ENCODE results near the gene SERPIND1.
"Not testable (repeated sequence)": the region's sequence is repeated elsewhere in the genome, so short reads cannot be mapped to it uniquely, and the experiment has no call there.

SERPIND1 gene

DNA sequence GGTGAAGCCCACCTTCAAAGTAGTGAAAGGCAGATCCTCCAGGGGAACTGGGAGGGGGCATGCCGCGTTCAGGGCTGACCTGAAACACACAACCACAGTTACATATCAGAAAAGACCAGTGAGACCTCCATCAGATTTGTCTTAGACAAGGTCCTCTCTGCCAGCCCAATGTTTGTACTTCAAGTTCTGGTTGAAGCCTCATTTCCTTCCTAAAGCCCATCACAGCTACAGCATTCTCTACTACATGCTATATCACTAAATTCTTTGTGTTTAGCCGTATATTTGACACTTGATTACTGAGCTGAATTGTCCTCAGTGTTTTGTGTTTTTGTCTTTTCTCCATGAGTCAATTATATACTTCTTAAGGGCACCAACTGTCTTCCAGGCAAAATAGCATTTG is 44.6 kb downstream of the SERPIND1 start:
- no peak for DNase-seq

DNA sequence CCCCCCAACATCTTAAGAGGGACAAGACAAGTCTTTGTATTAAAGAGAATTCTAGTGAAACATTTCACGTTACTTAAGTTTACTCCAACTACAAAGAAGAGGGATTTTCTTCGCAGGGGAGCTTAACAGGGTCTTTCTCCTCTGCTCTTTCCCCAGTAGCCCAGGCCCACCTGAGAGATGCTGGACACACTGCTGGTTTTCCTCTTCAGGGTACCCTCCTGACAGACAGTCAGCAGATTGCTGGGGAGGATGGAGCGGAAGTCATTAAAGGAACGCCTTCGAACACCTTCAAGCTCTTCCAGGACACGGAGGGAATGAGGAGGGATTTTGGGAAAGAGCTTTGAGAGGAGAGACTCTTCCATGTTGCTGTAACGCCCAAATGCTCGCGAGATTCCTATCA is 45.6 kb downstream of the SERPIND1 start:
- DNase-seq: no peak

DNA sequence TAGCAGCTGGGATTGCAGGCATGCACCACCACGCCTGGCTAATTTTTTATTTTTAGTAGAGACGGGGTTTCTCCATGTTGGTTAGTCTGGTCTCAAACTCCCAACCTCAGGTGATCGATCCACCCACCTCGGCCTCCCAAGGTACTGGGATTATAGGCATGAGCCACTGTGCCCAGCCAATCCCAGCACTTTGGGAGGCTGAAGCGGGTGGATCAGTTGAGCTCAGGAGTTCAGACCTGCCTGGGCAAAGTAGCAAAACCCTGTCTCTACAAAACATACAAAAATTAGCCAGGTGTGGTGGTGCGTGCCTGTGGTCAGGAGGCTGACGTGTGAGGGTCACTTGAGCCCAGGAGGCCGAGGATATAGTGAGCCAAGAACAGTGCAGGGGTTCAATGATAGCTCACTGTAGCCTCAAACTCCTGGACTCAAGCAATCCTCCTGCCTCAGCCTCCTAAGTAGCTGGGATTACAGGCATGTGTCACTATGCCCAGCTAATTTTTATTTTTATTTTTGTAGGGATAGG is 47.9 kb downstream of the SERPIND1 start:
- DNase-seq: not testable (repeated sequence)

DNA sequence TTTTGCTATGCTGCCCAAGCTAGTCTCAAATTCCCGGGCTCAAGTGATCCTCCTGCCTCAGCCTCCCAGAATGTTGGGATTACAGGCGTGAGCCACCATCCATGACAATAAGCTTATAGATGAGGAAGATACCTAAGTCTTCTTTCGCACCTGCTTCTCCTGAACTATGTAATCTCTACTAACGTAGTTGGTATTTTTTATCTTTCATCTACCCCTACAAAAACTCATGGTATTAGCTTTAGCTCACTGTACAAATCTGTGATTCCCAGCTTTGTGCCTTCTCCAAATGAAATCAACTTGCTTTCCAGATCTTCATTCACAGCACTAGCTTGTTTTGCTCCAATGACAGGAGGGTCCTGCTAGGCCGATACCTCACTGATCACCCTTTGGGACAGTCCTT is 48.3 kb downstream of the SERPIND1 start:
- DNase-seq: no peak

DNA sequence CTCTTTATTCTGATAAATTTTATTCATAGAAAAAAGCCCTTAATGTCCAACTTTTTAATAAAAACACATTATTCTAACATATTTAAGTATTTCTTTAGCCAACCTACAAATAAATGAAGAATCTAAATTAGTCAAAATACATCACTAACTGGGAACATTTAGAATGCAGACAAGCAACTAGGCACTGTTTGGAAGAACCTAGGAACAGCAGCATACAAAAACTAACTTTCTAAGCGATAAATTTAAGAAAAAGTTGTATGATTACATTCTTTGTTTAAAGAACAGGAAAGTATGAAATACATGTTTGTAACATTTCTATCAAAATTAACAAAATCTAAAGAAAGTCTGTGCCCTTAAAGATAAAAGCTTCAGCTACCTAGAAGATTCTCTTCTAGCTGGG is 49.4 kb downstream of the SERPIND1 start:
- no peak for DNase-seq

DNA sequence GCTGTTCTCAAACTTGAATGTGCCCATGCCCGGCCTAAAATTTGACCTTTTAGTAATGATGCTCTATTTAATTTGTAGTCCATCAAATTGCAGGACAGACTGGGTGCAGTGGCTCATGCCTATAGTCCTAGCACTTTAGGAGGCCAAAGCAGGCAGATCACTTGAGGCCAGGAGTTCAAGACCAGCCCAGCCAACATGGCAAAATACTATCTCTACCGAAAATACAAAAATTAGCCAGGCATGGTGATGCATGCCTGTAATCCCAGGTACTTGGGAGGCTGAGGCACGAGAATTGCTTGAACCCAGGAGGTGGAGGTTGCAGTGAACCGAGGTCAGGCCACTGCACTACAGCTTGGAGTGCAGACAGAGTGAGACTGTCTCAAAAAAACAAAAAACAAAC is 51.3 kb downstream of the SERPIND1 start:
- DNase-seq: not testable (repeated sequence)

DNA sequence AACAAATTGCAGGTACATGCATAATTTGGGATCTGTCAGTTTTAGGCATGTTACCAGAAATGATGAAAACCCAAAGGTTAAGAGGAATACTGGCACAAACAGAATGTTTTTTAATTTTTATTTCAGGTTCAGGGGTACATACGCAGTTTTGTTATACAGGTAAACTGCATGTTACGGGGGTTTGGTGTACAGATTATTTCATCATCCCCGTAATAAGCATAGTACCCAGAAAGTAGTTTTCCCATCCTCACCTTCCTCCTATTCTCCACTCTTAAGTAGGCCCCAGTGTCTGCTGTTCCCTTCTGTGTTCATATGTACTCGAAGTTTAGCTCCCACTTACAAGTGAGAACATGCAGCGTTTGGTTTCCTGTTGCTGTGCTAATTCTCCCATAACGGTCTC is 51.7 kb downstream of the SERPIND1 start:
- no peak for DNase-seq

DNA sequence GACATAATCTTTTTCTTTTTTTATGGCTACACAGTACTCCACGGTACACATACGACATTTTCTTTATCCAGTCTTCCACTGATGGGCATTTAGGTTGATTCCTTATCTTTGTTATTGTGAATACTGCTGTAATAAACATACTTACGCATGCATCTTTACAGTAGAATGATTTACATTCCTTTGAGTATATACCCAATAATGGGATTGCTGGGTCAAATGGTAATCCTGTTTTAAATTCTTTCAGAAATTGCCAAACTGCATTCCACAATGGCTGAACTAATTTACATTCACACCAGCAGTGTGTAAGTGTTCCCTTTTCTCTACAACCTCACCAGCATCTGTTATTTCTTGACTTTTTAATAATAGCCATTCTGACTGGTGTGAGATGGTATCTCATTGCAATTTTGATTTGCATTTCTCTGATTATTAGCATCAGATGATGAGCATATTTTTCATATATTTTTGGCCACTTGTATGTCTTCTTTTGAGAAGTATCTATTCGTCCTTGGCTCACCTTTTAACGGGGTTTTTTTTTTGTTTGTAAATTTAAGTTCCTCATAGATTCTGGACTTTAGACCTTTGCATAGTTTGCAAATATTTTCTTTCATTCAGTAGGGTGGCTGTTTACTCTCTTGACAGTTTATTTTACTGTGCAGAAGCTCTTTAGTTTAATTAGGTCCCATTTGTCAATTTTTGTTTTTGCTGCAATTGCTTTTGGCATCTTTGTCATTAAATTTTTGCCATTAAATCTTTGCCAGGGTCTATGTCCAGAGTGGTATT is 52.6 kb downstream of the SERPIND1 start:
- not testable (repeated sequence) for DNase-seq

DNA sequence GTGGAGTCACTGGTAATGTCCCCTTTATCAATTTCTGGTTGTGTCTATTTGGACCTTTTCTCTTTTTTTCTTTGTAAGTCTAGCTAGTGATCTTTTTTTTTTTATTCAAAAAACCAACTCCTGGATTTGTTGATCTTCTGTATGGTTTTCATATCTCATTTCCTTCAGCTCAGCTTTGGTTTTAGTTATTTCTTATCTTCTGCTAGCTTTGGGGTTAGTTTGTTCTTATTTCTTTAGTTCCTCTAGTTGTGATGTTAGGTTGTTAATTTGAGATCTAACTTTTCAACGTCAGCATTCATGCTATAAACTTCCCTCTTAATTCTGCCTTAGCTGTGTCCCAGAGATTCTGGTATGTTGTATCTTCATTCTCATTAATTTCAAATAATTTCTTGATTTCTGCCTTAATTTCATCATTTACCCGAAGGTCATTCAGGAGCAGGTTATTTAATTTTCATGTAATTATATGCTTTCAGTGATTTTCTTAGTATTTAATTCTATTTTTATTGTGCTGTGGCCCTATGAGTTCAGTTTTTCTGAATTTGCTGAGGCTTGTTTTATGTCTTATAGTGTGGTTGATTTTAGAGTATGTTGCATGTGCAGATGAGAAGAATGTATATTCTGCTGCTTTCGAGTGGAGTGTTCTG is 55.7 kb downstream of the SERPIND1 start:
- no peak for DNase-seq

DNA sequence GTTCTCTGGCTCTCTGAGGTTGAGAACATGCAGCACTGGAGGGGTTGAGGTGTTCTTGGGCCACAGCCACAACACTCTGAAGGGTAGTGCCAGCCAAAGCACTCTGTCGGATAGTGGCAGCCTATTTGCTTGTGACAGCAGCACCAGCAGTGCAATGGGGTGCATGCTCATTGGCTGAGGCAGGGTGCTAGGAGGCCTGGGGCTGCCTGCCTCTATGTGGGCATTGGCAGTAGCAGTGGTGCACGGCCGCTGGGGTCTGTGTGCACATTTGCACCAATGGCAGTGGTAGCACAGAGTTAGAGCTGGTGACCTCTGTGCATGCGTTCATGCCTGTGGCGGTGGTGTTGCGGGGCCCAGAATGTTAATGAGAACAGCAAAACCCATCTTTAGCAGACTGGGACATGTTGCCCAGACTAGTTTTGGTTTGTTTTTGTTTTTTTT is 59.3 kb downstream of the SERPIND1 start:
- DNase-seq: no peak

DNA sequence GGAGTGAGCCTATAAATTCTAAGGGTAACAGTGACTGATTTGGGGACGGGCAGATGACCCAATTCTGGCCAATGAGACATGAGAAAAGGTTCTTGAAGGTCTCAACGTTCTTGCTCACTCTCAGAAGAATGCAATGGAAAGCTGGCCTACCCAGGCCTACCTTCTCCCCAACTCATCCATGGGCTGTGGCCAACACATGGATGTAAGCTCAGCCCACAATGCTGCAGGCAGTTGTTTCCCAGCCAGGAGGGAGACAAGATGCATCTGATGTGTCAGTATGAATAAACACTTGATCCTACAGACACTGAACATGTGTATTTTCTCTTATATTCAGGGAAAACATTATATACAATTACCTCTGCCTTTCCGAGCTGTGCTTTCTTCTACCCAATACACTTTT is 60.3 kb downstream of the SERPIND1 start:
- no peak for DNase-seq

DNA sequence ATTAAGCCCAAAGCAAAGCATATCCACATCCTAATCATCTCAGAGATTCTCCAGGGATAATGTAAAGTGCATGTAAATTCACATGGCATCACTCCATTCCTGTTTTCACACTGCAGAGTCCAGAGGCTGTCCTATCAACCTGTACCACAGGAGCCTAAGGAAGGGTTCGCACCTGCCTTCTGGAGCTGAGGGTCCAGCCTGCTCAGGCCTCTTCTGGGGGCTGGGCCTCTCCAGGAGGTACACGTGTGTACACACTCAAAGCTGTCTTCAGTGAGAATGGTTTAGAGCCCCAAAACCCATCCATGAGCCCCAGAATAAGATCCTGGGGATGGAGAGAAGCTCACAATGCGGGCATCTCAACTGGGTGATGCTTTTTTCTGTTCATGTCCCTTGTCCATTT is 60.8 kb downstream of the SERPIND1 start:
- no peak for DNase-seq

Measured in NCI-H2081 treated with DMSO at 0.1 percent for 48 hours (cell line).